ENCODE data around the gene PRSS38. TPM values are rescaled to one million over a fixed set of nuclear protein-coding genes. Genes with fewer than 3 reads are reported as not detected.

PRSS38 gene
- total and polyA plus RNA-seq, 2 donors: not detected

DNA sequence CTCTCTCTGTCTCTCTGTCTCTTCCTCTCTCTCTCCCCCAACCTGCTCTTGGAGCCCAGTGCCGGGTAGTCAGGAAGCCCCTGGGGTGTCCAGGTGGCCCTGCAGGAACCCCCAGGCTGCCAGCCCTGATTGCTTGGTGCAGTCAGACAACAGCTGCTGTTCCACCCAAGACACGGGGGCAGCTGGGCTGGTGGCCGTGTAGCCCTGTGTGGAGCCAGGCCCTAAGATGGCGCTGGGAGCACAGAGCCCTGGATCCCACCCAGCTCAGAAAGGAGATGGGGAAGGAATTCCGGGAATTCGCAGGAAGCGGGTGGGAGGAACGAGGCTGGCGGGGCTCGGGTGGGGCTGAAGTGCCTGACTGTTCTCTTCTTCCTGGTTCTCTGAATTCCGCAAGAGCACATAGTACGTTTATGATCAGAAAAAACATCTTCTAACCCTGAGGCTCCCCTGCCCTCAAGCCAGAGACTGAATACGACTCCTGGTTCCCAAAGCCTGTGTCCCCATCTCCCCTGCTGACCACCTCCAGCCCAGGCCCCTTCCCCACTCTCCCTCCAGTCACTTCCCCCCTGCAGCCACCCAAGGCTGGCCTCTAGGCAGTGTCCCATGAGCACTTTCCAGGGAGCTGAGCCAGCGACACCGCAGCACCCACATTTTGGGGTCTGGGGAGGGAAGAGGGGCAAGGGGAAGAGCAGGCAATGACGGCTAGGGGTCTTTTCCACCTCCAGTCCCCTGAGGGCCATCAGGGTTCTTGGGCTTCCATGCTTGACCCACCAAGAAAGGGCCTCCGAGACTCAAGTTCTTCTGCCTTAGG is 77.2 kb downstream of the PRSS38 start:
- 70% methylated on average over 17 of the region's 17 CpGs for WGBS
- Histone ChIP-seq H3K4me3 (ENCODE audit: low read depth, low read length) (no peak overlapping the region), H3K36me3 (ENCODE audit: insufficient read depth) (no peaks in the 10 kb centered on the region), H3K27ac (ENCODE audit: low read depth) (no peak overlapping the region), H3K4me1 (ENCODE audit: insufficient read depth) (no peaks in the 10 kb centered on the region)
- no peak for DNase-seq (ENCODE audit: extremely low spot score)

DNA sequence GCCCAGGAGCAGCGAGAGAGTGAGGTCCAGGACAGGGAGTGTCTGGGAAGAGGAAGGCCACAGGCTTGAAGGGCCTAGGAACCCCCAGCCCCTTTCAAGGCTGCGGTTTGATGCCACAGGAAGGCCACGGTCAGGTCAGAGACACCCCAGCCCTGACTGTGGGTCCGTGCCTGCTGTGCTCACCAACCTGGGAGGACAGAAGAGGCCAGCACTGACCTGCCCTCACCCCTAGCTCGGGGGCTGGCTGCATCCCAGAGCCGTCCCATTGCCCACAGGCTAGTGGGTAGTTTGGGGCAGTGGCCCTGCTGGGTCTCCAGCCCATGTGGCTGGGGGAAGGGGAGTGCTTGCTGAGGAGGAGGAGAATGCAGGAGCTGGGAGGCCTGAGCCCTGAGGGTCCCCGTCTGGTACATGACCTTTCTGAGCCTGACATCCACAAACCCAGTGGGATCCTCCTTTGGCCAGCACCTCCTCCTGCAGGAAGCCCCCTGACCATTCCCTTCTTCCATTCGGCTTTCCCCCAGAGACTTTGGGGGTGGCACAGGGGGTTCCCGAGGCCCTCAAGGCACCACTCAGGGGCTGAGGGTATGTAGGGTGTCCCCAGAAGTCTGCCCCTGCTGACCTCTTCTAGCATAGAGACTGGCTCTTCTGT is 77.9 kb downstream of the PRSS38 start:
- H3K4me1 ChIP-seq (ENCODE audit: insufficient read depth): no peaks in the 10 kb centered on the region
- WGBS: 90% methylated on average over 9 of the region's 9 CpGs
- H3K36me3 ChIP-seq (ENCODE audit: insufficient read depth): no peaks in the 10 kb centered on the region
- DNase-seq (ENCODE audit: extremely low spot score): no peak
- H3K27ac ChIP-seq (ENCODE audit: low read depth): no peak overlapping the region
- H3K4me3 ChIP-seq (ENCODE audit: low read depth, low read length): no peak overlapping the region

DNA sequence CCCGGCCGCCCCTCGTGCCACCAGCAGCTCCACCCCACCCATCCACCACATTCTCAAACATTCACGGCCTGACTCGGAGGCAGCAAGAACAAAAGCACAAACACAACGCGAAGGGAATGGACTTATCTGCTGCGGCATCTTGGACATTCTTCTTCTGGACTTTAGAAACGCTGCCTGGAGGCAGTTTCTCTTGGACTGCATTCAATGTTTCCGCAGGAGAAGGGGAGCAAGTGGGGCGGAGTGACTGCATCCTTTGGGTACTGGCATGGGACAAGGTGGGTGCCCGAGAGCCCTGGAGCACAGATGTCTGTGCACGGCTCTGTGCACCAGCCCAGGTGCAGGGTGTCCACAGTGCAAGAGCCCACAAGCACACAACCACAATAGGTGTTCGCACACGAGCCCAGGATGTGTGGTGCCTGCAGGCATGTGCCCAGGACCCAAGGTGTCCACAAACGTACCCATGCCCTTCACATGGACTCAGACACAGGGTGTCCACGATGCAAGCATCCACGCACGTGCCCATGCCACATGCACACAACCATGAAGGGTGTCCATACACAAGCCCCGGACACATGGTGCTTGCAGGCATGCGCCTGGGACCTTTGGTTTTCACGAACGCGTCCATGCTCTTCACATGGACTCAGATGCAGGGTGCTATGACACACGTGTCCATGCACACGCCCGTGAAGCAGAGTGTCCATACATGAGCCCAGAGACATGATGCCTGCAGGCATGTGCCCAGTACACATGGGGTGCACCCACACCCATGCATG is 78.7 kb downstream of the PRSS38 start:
- 83% methylated on average over 27 of the region's 27 CpGs for WGBS
- H3K4me1 ChIP-seq (ENCODE audit: insufficient read depth): no peaks in the 10 kb centered on the region
- no peak overlapping the region for H3K4me3 ChIP-seq (ENCODE audit: low read depth, low read length)
- no peak for DNase-seq (ENCODE audit: extremely low spot score)
- no peaks in the 10 kb centered on the region for H3K36me3 ChIP-seq (ENCODE audit: insufficient read depth)
- H3K27ac ChIP-seq (ENCODE audit: low read depth): no peak overlapping the region

DNA sequence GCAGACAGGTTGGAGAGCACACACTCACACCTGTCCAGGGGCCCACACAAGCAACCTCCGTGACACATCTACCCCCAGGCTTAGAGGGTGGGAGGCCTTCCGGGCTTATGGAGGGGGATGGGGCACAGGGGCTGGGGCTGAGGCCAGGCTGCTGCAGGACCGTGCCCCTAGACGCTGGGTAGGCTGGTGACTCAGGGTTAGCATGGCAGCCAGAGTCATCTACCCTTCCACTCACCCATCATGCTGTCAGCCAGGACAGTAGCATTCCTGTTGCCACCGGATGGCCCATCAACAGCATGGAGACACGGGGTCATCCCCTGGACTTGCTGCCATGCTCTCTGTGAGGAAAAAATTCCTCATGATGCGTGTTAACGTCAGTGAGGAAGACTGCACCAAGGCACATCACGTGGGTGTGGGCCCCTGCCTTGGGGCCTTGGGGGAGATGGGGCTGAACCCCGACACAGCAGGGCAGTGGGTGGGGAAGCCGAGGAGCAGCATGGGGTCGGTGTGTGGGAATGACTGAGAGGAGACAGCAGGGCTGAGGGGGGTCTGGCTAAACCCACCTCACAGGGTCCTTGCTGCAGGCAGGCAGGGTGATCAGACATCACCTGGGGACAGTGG is 79.5 kb downstream of the PRSS38 start:
- 91% methylated on average over 12 of the region's 12 CpGs for WGBS
- no peaks in the 10 kb centered on the region for H3K36me3 ChIP-seq (ENCODE audit: insufficient read depth)
- no peak for DNase-seq (ENCODE audit: extremely low spot score)
- no peaks in the 10 kb centered on the region for H3K4me1 ChIP-seq (ENCODE audit: insufficient read depth)
- H3K27ac ChIP-seq (ENCODE audit: low read depth): no peak overlapping the region
- H3K4me3 ChIP-seq (ENCODE audit: low read depth, low read length): no peak overlapping the region

Other genes with a start within 250 kb of the PRSS38 start
- gene JMJD4, start 80.4 kb upstream of the PRSS38 start, total RNA-seq: 18.5 TPM
- gene JMJD4, start 80.4 kb upstream of the PRSS38 start, polyA plus RNA-seq: 17.4 TPM
- gene SNAP47, start 80.2 kb upstream of the PRSS38 start, total RNA-seq: 37.0 TPM
- gene SNAP47, start 80.2 kb upstream of the PRSS38 start, polyA plus RNA-seq: 33.8 TPM
- gene WNT9A, start 132.3 kb downstream of the PRSS38 start, total RNA-seq: 2.7 TPM
- 9.4 TPM for gene WNT9A, start 132.3 kb downstream of the PRSS38 start, polyA plus RNA-seq
- gene WNT3A, start 191.3 kb downstream of the PRSS38 start, total RNA-seq: not detected
- gene WNT3A, start 191.3 kb downstream of the PRSS38 start, polyA plus RNA-seq: not detected